ENCODE data around the gene REPS1. TPM values are rescaled to one million over a fixed set of nuclear protein-coding genes. Genes with fewer than 3 reads are reported as not detected.
"Not testable (repeated sequence)": the region's sequence is repeated elsewhere in the genome, so short reads cannot be mapped to it uniquely, and the experiment has no call there.

The REPS1 gene
- total RNA-seq, 4 donors from 2014 or later, result 33.5 to 74.4 (median 48.6) TPM

DNA sequence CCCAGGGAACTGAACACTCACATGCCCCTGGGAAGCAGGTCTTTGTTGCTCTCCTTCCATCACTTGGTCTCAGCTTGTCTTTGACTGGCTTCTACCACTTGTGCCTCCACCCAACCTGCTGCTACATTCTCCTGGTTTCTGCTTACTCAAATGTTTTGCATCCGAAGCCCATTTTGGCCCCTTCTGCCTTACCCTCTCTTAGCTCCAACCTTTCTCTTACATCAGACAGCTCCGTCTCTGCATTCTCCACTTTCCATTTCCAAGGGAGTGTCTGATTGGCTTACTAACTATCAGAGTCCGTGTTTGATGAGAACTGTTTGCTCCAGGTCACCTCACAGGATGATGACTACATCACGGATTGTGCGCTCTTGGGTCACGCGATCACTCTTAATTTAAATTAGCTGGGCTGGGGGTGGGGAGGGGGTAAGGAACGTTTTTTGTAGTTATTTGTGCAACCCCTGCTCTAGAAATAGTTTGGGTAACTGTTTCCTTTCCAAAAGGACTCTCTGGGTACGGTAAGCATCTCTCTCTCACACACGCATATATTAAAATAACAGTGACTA is 39.6 kb upstream of the REPS1 start:
- DNase-seq, result peak; percentile 44
- intact Hi-C loops (cut with DNase I; ENCODE audit: low total_unique reads), result no loop called here
- WGBS, 2 donors (ENCODE audit: low coverage in 1 of 2), result 16 to 18% methylated on average over 9 to 10 of the region's 10 CpGs

DNA sequence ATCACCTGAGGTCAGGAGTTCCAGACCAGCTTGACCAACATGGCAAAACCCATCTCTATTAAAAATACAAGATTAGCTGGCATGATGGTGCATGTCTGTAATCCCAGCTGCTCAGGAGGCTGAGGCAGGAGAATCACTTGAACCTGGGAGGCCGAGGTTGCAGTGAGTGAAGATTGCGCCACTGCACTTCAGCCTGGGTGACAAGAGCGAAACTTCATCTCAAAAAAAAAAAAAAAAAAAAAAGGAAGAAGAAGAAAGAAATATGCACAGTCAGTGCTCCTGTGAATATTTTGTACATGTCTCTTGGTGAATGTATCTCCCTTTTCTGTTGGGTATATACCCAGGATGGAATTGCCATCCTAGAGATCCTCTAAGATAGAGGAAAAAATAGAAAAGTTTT is 37.4 kb upstream of the REPS1 start:
- in situ Hi-C loops (cut with MboI; ENCODE audit: low pct_ligation_motif_present in 1 of 4, low pct_unique_long_range_greater_than_20kb in 1 of 4, low sequenced_read_pairs in 3 of 4); H3K9me3 ChIP-seq; H3K27me3 ChIP-seq; H3K27ac ChIP-seq; intact Hi-C loops (cut with DNase I; ENCODE audit: low total_unique reads); H3K36me3 ChIP-seq; DNase-seq; H3K4me3 ChIP-seq: not testable (repeated sequence)
- H3K4me1 ChIP-seq, result peaks cover 0 to 30% (median 9%) of the 10 kb centered on the region in 4 donors
- 84 to 96% methylated on average over 3 of the region's 3 CpGs for WGBS, 2 donors (ENCODE audit: low coverage in 1 of 2)

More for the DNA sequence above, 39.6 kb upstream of the REPS1 start:
- in situ Hi-C loops (cut with MboI; ENCODE audit: low pct_ligation_motif_present in 1 of 4, low pct_unique_long_range_greater_than_20kb in 1 of 4, low sequenced_read_pairs in 3 of 4), result no loop called here
- TF ChIP-seq CTCF (IDR thresholded peaks at IDR 0.05), result no peak
- TF ChIP-seq POLR2AphosphoS5 (IDR thresholded peaks at IDR 0.05), result peak; percentile 9 to 38 (median 23)
- no peak for TF ChIP-seq POLR2A (IDR thresholded peaks at IDR 0.05)
- TF ChIP-seq EP300 (IDR thresholded peaks at IDR 0.05; ENCODE audit: low read depth), result no peak
- Histone ChIP-seq H3K9me3 (no peaks in the 10 kb centered on the region), H3K4me1 (peaks cover 0 to 28% (median 8%) of the 10 kb centered on the region in 4 donors), H3K4me3 (peak overlapping the region in 3 of 4 donors; percentile 85 to 95 (median 94)), H3K27me3 (no peaks in the 10 kb centered on the region), H3K27ac (peak overlapping the region; percentile 80 to 93 (median 90)), H3K36me3 (no peaks in the 10 kb centered on the region)

DNA sequence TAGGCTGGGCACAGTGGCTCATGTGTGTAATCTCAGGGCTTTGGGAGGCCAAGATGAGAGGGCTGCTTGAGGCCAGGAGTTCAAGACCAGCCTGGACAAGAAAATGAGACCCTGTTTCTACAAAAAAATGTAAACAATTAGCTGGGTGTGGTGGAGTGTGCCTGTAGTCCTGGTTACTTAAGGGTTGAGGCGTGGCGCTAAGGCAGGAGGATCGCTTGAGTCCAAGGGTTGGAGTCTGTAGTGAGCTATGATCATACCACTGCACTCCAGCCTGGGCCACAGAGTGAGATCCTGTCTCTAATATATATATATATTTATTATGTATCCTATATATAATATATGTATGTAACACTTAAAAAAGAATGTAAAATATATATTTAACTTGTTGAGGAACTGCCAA is 32.6 kb upstream of the REPS1 start:
- DNase-seq, result peak; percentile 56
- Histone ChIP-seq H3K27me3 (no peaks in the 10 kb centered on the region), H3K36me3 (no peaks in the 10 kb centered on the region), H3K9me3 (no peaks in the 10 kb centered on the region), H3K27ac (peak overlapping the region in 2 of 4 donors; percentile 18 to 28), H3K4me1 (peaks cover 0 to 29% (median 8%) of the 10 kb centered on the region in 4 donors), H3K4me3 (no peak overlapping the region)
- in situ Hi-C loops (cut with MboI; ENCODE audit: low pct_ligation_motif_present in 1 of 4, low pct_unique_long_range_greater_than_20kb in 1 of 4, low sequenced_read_pairs in 3 of 4), result no loop called here
- TF ChIP-seq CTCF (IDR thresholded peaks at IDR 0.05) (no peak), EP300 (IDR thresholded peaks at IDR 0.05; ENCODE audit: low read depth) (no peak), POLR2A (IDR thresholded peaks at IDR 0.05) (no peak), POLR2AphosphoS5 (IDR thresholded peaks at IDR 0.05) (no peak)
- intact Hi-C loops (cut with DNase I; ENCODE audit: low total_unique reads), result no loop called here
- WGBS, 2 donors (ENCODE audit: low coverage in 1 of 2), result 52 to 65% methylated on average over 3 of the region's 3 CpGs

- H3K9me3 ChIP-seq, result no peaks in the 10 kb centered on the region
- H3K4me1 ChIP-seq, result peaks cover 0 to 36% (median 9%) of the 10 kb centered on the region in 4 donors
- TF ChIP-seq EP300 (IDR thresholded peaks at IDR 0.05; ENCODE audit: low read depth) (no peak), POLR2A (IDR thresholded peaks at IDR 0.05) (no peak), CTCF (IDR thresholded peaks at IDR 0.05) (no peak), POLR2AphosphoS5 (IDR thresholded peaks at IDR 0.05) (no peak)
- no peak overlapping the region for H3K4me3 ChIP-seq
- DNase-seq, result no peak
- no peaks in the 10 kb centered on the region for H3K36me3 ChIP-seq
- in situ Hi-C loops (cut with MboI; ENCODE audit: low pct_ligation_motif_present in 1 of 4, low pct_unique_long_range_greater_than_20kb in 1 of 4, low sequenced_read_pairs in 3 of 4) (no loop called here), intact Hi-C loops (cut with DNase I; ENCODE audit: low total_unique reads) (no loop called here)
- 97 to 100% methylated on average over 2 of the region's 2 CpGs for WGBS, 2 donors (ENCODE audit: low coverage in 1 of 2)
- H3K27ac ChIP-seq, result no peak overlapping the region
- no peaks in the 10 kb centered on the region for H3K27me3 ChIP-seq
Observed at GRCh38 chr6:139019722-139020121, 31.7 kb upstream of the REPS1 start.

DNA sequence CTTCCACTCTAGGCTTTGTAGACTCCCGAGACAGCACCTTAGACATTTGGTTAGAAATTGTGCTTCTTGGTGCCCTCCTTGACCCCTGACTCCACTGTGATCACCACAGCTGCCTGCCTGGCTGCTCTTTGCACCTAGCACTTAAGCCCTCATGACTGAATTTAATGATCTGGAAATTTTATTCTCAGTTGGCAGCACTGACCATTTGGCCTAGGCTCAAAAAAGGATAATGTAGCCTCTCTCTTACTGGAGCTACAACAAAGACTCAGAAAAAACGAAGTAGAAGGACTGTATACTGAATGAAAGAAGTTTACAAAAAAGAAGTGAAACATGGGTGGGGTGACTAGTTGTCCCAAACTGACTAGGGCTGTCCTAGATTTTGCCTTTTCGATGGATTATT is 29.2 kb upstream of the REPS1 start:
- TF ChIP-seq EP300 (IDR thresholded peaks at IDR 0.05; ENCODE audit: low read depth) (no peak), POLR2A (IDR thresholded peaks at IDR 0.05) (no peak), POLR2AphosphoS5 (IDR thresholded peaks at IDR 0.05) (no peak), CTCF (IDR thresholded peaks at IDR 0.05) (no peak)
- in situ Hi-C loops (cut with MboI; ENCODE audit: low pct_ligation_motif_present in 1 of 4, low pct_unique_long_range_greater_than_20kb in 1 of 4, low sequenced_read_pairs in 3 of 4), result no loop called here
- Histone ChIP-seq H3K36me3 (no peaks in the 10 kb centered on the region), H3K4me1 (peaks cover 0 to 39% (median 9%) of the 10 kb centered on the region in 4 donors), H3K27ac (no peak overlapping the region), H3K4me3 (no peak overlapping the region), H3K9me3 (no peaks in the 10 kb centered on the region), H3K27me3 (no peaks in the 10 kb centered on the region)
- intact Hi-C loops (cut with DNase I; ENCODE audit: low total_unique reads), result no loop called here
- no peak for DNase-seq
- 42 to 53% methylated on average over 3 of the region's 3 CpGs for WGBS, 2 donors (ENCODE audit: low coverage in 1 of 2)

All from transverse colon (tissue), 4 donors.